GM19240 (cell line): ENCODE data around the gene CMSS1.
"Not testable (repeated sequence)": the region's sequence is repeated elsewhere in the genome, so short reads cannot be mapped to it uniquely, and the experiment has no call there.

ENCODE experiments used
- DNase-seq: peaks from one replicate; pipeline ENCODE4 v3.0.0; 2011; ENCODE audit warnings: low spot score; ENCODE audit not compliant: insufficient read length

Gene CMSS1

DNA sequence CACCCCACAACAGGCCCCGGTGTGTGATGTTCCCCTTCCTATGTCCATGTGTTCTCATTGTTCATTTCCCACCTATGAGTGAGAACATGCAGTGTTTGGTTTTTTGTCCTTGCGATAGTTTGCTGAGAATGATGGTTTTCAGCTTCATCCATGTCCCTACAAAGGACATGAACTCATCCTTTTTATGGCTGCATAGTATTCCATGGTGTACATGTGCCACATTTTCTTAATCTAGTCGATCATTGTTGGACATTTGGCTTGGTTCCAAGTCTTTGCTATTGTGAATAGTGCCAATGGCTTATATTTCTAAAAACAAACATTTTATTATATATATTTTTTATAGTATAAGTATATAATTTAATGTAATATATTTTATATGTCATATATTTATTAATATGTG lies 233.9 kb downstream of the CMSS1 start:
- not testable (repeated sequence) for DNase-seq

DNA sequence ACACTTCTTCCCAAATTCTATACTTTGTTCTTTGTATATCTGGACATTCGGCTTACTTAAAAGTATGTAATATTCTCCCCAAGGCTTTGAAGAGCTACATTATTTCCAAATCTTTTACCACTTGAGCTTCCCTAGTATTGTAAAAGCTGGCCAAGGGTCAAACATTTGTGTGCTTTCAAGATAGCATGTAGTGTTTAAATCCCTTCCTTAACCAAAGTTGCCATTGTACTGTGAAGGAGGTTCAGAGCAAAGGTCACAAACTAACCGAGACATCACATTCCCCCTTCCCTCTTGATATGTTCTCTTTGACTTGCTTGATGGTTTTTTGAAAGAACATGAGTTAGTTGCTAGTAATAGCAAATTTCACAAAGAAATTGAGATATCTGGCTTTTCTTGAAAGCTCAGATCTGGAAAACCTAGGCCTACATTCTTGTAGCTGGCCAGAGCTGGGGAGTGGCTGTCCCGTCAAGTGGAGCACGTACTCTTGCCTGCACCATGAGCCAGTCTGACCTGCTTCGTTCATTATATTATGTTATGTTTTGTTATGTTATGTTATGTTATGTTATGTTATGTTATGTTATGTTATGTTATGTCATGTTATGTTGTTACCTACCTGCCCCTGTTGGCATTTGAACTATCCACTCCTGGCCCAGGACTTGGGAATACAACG lies 236.4 kb downstream of the CMSS1 start:
- no peak for DNase-seq

DNA sequence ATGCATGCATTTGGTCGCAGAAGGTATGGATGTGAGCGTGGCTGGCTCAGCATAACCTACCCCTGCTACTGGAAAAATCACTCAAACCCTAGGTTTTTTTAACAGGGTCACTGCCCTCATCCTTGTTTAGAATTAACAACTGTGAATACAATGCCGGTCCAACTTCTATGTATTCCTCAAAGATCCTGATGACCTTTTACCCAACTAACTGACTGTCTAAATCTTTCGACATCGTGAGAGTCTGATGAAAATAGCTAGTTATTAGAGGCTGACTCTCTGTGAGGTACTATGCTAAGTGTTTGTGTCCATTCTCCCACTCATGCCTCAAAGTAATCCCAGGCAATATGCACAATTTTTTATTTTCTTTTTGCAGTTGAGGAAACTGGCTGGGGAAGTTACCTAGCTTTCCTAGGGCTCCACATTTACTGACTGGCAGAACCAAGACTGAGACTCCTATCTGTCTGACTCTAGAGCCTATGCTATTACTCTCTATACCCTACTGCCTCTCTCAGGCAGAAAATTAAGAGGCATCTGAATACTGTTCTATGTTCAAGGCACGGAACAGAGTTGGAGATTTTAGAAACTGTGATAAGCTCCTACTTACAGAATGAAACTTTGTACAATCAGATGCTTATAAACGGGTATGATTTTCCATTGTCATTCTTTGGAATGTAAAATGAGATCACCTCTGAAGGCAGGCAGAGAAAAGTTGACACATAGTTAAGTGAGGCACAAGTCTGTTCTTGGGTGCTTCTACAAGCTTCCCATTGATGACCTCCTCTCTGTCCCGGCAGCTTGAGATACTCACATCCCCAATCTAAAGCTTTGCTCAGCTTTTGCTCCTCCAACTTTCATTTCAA lies 240.3 kb downstream of the CMSS1 start:
- no peak for DNase-seq

DNA sequence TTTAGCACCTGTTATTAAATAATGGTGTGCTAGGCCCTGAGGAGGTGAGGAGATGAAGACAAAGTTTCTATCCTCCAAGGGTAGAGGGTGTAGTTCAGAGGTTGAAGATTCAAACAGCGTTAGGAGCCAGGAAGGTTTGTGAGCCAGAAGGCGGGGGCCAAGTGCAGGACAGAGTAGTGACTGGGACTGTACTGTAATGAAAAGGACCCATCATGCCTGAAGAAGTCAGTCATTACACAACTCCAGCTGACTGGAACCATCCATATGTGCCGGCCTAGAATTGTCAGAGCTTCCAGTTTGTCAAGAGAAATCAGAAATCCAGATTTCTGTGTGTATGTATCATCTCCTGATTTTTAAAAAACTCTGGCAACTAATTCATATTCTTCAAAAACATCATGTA lies 241.8 kb downstream of the CMSS1 start:
- DNase-seq = no peak

DNA sequence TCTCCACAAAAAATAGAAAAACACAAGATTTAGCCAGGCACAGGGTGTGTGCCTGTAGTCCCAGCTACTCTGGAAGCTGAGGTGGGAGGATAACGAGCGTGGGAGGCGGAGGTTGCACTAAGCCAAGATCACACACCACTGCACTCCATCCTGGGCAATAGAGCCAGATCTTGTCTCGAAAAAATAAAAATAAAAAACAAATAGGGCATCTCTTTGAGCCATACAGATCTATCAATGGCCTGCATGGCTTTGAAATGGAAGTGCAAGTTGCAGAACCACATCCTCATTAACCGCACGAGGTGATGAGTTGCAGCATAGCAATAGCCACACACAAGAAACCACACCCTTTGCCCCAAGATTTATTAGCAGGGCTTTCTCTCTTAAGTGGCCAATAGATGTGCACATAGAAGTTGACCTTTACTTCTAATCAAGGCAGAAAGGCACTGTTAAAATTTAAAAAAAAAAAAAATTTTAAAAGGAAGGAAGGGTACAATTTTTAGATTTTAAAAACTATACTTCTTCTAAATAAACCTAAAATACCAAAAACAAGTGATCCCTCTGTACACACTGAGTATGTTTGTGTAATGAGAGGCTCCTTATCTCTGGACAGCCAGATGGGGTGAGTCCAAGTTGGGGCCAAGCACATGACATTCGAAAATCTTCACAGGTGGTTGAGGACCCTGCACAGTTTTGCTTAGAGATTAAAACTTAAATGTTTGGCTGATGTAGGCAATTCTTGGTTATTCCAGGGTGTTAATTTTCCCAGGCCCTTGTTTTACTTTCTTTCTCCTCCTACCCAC lies 243.2 kb downstream of the CMSS1 start:
- DNase-seq = no peak

DNA sequence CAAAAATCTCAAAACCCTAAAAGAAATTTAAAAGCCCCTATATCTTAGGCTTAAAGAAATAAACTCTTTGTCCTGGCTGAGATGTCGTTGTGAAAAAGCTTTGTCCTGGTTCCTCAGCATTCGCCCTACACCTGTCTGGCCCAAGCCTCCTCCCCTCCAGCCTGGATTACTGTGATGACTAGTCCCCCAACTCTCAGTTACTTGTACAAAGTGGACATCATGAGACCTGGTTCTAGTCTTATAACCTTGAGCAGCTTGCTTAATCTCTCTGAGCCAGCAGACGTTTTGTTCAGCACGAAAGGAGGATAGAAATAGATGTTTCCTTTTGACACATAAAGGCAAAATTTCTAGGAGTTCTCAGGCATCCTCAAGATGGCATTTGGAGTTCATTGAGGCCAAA lies 245.0 kb downstream of the CMSS1 start:
- no peak for DNase-seq

DNA sequence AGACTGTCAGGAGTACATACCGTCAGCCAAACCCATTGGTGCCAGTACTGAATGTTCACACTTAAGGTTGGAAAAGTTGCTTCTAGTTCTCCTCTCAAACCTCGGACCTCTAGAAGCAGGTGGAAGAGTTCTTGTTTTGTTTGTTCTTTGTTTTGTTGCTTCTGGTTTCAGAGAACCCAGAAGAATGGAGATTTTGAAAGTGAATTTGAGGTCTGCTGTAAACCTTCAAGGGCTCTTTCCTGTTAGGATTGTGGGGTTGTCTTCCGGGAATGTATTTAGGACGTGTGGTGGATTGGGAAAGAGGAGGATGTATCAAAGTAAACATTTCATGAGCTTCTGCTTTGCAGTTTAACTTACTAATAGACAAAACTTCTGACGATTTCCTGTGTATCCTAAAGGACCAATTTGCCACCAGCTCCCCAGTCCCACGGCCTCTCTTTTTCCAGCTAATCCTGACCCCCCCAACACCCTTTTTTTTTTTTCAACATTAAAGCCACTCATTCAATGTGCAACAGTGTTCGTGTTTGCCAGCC lies 246.3 kb downstream of the CMSS1 start:
- DNase-seq = no peak

DNA sequence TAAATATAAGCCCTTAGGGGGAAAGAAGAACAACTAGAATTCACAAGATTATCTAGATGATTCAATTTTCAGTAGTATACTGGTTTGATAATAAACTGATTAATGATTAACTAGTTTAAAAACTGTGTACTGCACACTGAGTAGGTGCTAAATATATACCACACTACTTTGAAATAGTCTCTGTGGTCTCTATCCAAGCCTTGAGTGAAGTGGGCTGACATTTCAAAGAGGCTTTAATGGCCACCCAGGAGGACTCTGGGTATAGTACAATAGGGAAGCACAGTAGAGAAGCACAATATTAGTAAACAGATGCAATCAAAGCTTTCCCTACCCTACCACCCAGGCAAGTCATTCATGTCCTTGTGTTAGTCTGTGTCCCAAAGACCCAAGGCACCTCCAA lies 249.9 kb downstream of the CMSS1 start:
- DNase-seq = no peak

DNA sequence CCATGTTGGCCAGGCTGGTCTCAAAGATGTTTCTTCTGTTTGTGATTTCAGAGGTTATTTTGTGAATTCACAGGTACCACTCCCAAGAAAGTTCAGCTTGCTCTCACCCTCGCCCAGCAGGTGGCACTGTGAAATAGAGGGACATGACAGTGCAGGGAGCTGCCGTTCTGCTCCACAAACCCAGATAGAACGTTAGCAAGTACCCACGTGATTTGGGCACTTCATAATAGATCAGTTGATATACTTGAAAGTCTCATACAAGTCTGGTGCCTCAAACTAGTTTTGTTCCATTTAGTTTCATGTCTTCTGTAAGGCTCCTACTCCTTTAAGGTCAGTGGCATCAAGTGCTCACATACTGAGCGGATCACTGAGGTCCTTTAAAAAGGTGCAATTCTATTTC lies 251.2 kb downstream of the CMSS1 start:
- DNase-seq = peak; percentile 38

DNA sequence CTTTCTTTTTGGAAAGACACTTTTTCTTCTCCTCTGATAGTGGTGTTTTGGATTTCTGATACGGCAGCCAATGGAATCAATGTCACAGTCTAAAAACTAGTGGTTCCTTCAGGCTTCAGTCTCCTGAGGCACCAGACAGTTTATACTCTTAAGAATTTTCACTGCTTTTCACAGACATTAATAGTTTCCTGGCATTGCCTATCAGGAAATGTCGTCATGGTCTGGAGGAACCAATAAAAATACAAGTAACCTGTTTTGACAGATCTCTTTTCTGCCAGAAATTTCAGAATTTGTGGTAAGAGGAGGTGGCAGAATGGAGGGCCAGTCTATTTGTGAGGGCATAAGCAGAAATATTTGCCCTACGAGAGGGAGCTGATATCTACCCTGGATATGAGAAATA lies 251.8 kb downstream of the CMSS1 start:
- DNase-seq = no peak

DNA sequence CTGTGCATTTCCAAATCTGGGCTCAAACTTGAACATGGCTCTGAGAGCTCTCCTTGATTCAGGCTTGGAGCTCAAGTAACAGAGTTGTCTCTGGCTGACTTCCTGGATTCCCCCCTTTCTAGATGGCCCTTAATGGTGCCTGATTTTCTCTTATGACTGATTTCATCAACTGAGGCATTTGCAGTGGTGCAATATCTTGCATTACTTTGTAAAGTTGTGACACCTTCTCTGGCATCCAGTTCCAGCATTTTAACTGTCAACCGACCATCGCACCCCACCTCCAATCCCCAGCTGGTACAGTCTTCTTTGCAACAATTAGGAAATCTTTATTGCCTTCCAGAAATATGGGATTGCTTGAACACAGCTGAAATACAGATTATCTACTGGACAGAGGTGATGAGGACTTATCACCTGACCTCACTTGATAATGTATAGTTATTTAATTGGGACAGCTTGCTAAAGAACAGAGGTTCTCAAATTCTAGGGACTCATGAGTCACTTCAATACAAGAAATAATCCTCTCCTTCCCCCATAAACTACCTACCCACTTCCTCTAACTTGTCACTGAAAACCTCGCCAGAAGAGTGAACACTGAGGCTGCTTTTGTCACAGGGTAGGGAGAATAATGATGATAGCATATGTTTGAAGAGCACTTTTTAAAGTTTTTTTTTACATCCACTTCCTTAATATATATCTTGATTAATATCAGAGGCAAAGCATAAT lies 254.8 kb downstream of the CMSS1 start:
- no peak for DNase-seq

DNA sequence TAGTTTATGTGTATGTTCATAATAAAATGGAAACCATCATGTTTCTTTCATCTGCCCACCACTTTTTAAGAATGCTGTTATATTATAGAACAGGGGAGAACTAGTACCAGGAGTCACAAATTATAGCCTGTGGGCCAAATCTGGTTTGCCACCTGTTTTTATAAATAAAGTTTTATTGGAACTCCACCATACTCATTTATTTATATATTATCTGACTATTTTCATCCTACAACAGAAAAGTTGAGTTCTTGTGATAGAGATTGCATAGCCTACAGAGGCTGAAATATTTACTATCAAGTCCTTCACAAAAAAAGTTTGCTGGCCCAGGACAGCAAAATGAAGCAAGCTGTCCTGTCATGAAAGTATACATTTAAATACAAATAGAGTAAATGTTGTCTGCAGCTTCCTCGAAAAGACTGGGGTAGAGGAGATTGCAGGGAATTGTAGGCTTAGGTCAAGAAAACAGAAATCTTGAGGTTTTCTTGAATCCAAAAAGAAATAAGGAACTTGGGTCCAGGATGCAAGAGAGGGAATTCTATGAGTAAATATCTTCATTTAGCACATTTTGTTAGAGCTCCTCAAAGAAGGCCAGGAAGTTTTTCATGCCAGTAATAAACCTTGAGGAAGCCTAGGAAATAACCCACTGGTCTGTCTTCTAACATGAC lies 255.5 kb downstream of the CMSS1 start:
- DNase-seq = no peak

DNA sequence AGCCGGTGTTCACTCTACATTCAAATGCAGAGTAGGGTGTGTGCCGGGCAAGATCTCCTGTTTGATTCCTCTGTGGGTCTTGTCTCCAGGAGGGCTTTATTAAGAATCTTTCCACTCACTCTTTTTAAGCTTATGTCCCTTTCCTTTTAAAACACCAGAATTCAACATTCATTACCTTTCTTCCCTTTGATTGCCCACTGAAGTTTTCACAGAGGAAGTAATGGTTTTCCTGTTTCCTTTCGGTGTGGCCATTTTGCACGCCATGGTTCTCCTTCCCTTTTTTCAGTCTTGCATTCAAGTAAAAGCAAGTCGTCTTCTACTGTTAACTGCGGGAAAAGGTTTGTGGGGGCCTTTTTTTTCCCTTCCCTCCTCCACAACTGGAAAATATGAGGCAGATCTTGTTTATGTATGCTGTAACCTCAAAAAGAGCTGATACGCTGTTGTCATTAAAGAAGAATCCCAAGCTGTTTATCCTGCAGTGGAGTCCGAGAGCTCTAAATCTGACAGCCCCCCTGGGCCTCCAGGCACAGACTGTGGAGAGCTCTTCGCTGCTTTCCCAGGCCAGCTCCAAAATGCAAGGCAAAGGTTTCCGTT lies 256.1 kb downstream of the CMSS1 start:
- DNase-seq = no peak

DNA sequence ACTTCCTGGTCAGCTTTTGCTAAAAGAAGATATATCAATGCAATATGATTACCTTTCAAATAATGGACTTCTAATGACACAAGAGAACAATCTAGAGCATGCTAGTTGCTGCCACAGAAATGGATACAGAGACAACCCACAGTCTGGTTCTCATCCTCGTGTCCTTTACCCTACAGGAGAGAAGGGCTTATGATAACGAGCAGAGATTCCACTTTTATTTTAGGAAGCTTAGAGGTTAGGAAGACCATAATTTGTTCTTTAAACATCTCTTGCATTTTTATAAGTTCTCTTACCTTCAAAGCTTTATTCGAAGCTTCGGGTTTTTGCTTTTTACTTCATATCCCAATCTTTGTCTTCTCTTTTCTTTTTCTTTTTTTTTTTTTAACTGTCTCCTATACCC lies 257.5 kb downstream of the CMSS1 start:
- no peak for DNase-seq

DNA sequence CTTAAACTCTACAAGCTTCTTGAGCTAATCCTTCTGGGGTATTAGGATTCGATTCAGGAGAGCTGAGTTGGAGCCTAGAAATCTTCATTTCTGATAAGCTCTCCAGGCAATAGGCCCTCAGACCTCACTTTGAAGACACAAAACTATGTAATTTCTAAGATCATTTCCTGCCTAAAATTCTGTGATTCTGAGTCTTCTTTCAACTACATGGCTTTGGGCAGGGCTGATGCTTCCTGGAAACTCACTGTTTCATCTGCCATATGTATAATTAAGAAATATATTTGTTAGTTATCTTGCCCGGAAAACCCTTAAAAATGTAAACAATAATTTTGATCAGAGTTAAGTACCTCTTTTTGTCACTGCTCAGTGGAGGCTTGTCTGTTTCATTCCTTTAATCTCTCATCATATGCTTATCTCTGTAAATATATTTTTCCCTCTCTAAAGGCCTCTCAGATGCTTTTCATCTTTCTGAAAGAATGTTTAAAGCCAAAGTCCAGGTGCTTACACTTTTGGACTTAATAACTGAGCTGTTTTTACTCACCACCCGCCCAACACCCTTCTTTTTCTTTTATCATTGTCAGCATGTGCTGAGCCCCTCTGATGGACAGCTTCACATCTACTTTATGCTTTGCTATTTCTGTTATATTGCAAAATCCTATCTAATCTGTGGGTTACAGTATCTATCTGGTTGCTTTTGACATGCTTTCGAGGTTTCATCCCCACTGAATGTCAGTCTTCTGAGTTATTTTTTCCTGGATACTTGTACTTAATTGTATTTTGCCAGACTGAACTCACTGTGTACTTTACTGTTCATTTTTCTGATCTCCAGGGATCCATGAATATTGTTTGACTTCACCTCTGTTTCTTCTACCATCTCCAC lies 258.4 kb downstream of the CMSS1 start:
- DNase-seq = no peak

DNA sequence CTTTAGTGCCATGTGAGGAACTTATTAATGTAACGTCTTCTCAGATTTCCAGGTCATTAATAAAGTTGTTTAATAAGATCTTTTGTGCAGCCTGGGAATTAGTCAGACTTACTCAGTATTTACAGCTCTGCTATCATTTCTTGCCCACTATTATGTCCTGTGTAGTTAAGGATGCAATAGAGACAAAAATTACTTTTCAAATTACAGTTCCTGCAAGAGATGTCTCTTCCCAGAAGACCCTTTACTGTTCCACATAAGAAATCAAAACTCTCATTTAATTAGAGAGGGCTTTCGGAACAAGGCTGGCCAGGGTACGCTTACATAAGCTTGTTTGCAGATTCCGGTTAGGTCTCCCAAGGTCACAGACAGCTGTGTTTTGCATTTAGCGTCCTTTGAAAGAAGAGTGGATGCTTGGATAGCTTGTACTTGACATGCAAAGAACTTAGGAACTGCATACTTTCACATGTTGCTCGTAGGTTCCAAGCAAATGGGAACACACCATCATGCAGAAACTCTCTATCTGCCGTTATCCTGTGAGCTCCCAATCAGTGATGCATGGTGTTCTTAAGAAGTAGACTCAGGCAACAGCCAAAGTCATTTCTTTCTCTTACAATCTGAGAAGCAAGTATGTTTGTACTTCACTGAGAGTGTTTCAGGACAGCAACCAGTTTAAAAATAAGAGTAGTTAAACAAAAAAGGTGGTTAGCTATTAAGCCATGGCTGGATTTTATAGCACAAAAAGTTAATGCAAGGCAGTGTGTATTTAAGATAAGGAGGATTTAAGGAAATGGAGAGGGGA lies 259.3 kb downstream of the CMSS1 start:
- no peak for DNase-seq

DNA sequence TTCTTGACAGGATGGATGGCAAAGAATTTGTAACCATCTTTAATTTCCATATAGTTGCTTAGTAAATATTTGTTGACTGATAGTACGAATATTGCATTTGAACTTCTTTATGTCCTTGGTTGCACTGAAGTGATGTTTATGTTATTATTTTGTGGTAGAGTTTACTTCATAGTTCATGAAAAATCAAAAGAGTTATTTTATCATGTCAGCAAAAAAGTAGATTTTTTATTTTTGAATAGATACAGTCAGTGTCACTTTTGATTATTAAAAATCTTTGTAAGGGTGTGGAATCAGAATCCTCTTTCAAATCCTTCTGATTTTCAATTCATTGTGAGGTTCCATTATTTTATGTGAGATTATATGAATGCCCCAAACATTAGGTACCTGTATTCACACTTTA lies 261.7 kb downstream of the CMSS1 start:
- DNase-seq = no peak

DNA sequence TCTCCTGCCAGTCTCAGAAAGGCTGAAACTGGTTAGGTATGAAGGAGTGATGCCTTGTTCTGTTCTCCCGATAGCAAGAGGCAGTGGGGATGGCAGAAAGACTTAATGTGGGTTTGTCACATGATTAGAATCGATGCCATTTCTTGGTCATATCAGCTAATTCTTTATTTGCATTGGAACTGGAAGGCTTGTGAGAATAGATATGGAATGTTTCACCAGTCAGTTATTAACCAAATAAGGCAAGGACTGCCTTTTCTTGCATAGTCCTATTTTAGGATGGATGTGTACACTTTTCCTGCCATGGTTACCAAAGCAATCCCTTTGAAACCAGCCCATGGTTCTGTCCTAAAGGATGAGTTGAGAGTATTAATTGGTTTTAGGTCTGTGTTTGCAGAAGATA lies 262.9 kb downstream of the CMSS1 start:
- DNase-seq = no peak

DNA sequence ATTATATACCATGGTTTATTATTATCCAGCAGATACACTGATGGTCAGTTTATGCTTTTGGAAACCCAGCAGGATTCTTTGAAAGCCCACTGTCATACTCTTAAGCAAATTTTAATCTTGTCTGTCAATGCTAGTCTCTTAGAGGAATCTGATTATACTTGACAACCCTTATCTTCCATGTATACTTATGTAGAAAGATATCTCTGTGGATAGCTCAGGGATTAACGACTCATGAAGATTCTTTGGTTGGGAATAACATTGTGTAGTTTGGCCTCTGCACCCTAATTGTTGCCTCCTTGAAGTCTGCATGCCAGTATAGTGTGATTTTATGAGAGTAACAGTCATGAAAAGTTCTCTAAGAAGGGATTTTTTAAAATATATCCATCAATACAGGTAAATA lies 263.6 kb downstream of the CMSS1 start:
- no peak for DNase-seq
